Mesenchymal stem cell (in vitro differentiated cells and primary cell): ENCODE measurements around the gene CEACAM3.

Experiments
- DNase-seq: peaks from one replicate; pipeline ENCODE4 v3.0.0-alpha.2; 2013
- H2AFZ ChIP-seq: one replicate; pipeline ENCODE4 v1.6.1; 2013; ENCODE audit warnings: low read depth, mild to moderate bottlenecking, control low read depth, inconsistent platforms, low read length, moderate library complexity
- H2AK5ac ChIP-seq: 2 replicates; pipeline ENCODE4 v1.6.1; 2013; ENCODE audit warnings: low read length, moderate library complexity, mild to moderate bottlenecking, inconsistent platforms; ENCODE audit not compliant: severe bottlenecking
- H2BK120ac ChIP-seq: one replicate; pipeline ENCODE4 v1.6.1; 2013; ENCODE audit warnings: low read depth, mild to moderate bottlenecking, inconsistent platforms, low read length, moderate library complexity
- H2BK12ac ChIP-seq, 2 experiments: one replicate each; pipeline ENCODE4 v1.6.1; 2013; ENCODE audit warnings: inconsistent platforms in 2 of 2, low read length in 2 of 2, mild to moderate bottlenecking in 2 of 2, moderate library complexity in 2 of 2, control low read depth in 1 of 2
- H2BK15ac ChIP-seq: one replicate; pipeline ENCODE4 v1.6.1; 2013; ENCODE audit warnings: mild to moderate bottlenecking, low read depth, inconsistent platforms; ENCODE audit not compliant: poor library complexity, severe bottlenecking
- H2BK5ac ChIP-seq: 2 replicates; pipeline ENCODE4 v1.6.1; 2013; ENCODE audit warnings: low read depth, mild to moderate bottlenecking, low read length, control low read depth, inconsistent platforms; ENCODE audit not compliant: poor library complexity, severe bottlenecking
- H3K14ac ChIP-seq, 2 experiments: one replicate each; pipeline ENCODE4 v1.6.1; 2013; ENCODE audit warnings: inconsistent platforms in 2 of 2, low read length in 2 of 2, control low read depth in 1 of 2, mild to moderate bottlenecking in 1 of 2, moderate library complexity in 1 of 2
- H3K18ac ChIP-seq, 2 experiments: one replicate each; pipeline ENCODE4 v1.6.1; 2013; ENCODE audit warnings: inconsistent platforms in 2 of 2, low read length in 2 of 2, control low read depth in 1 of 2, low read depth in 1 of 2, mild to moderate bottlenecking in 1 of 2
- H3K23ac ChIP-seq, 2 experiments: one replicate each; pipeline ENCODE4 v1.6.1; 2013; ENCODE audit warnings: inconsistent platforms in 2 of 2, low read length in 2 of 2, mild to moderate bottlenecking in 2 of 2, moderate library complexity in 2 of 2, control low read depth in 1 of 2
- H3K27ac ChIP-seq: 2 replicates; pipeline ENCODE4 v1.5.1; 2013; ENCODE audit warnings: mild to moderate bottlenecking, moderate library complexity, low read length, control low read depth, inconsistent platforms; ENCODE audit not compliant: poor library complexity, severe bottlenecking
- H3K27me3 ChIP-seq, 2 experiments: 2 replicates each; pipeline versions ENCODE4 v1.6.1 to v1.7.0; 2013; ENCODE audit warnings: low read length in 2 of 2, mild to moderate bottlenecking in 2 of 2, moderate library complexity in 2 of 2, control low read depth in 1 of 2, inconsistent platforms in 1 of 2; ENCODE audit not compliant: control insufficient read depth in 1 of 2, insufficient read depth in 1 of 2
- H3K36me3 ChIP-seq, 2 experiments: 2 replicates each; pipeline versions ENCODE4 v1.6.1 to v1.7.0; 2013; ENCODE audit warnings: low read length in 2 of 2, control low read depth in 1 of 2, inconsistent platforms in 1 of 2, low read depth in 1 of 2, mild to moderate bottlenecking in 1 of 2; ENCODE audit not compliant: insufficient read depth in 2 of 2, control insufficient read depth in 1 of 2
- H3K4ac ChIP-seq, 2 experiments: one replicate each; pipeline ENCODE4 v1.6.1; 2013; ENCODE audit warnings: inconsistent platforms in 2 of 2, low read length in 2 of 2, mild to moderate bottlenecking in 2 of 2, moderate library complexity in 2 of 2, control low read depth in 1 of 2, low read depth in 1 of 2
- H3K4me1 ChIP-seq: 2 replicates; pipeline ENCODE4 v1.6.1; 2013; ENCODE audit warnings: low read depth, low read length, control low read depth; ENCODE audit not compliant: control insufficient read depth, insufficient read depth
- H3K4me2 ChIP-seq: 2 replicates; pipeline ENCODE4 v1.6.1; 2013; ENCODE audit warnings: low read length, mild to moderate bottlenecking, inconsistent platforms; ENCODE audit not compliant: poor library complexity, severe bottlenecking
- H3K4me3 ChIP-seq, 2 experiments: 2 replicates each; pipeline versions ENCODE4 v1.5.1 to v1.7.0; 2013; ENCODE audit warnings: low read length in 2 of 2, mild to moderate bottlenecking in 2 of 2, control low read depth in 1 of 2, low read depth in 1 of 2; ENCODE audit not compliant: insufficient read depth in 1 of 2
- H3K79me1 ChIP-seq: replicated peaks from 2 replicates; pipeline ENCODE4 v1.6.1; 2013; ENCODE audit warnings: mild to moderate bottlenecking, control low read depth, low read length, inconsistent platforms; ENCODE audit not compliant: poor library complexity, severe bottlenecking
- H3K9ac ChIP-seq: 2 replicates; pipeline ENCODE4 v1.7.0; 2013; ENCODE audit warnings: mild to moderate bottlenecking, low read length, moderate library complexity
- H3K9me3 ChIP-seq: 2 replicates; pipeline ENCODE4 v1.7.0; 2013; ENCODE audit warnings: mild to moderate bottlenecking, low read length; ENCODE audit not compliant: control insufficient read depth
- H4K8ac ChIP-seq: one replicate; pipeline ENCODE4 v1.6.1; 2013; ENCODE audit warnings: inconsistent platforms, mild to moderate bottlenecking, low read length, moderate library complexity
- H4K91ac ChIP-seq: one replicate; pipeline ENCODE4 v1.6.1; 2013; ENCODE audit warnings: mild to moderate bottlenecking, low read length, inconsistent platforms
- WGBS: methylation state at CpG from one replicate; pipeline ENCODE4 v1.1.7; 2013; ENCODE audit warnings: mixed read lengths; 5-methylcytosine and 5-hydroxymethylcytosine counted together

The CEACAM3 gene

DNA sequence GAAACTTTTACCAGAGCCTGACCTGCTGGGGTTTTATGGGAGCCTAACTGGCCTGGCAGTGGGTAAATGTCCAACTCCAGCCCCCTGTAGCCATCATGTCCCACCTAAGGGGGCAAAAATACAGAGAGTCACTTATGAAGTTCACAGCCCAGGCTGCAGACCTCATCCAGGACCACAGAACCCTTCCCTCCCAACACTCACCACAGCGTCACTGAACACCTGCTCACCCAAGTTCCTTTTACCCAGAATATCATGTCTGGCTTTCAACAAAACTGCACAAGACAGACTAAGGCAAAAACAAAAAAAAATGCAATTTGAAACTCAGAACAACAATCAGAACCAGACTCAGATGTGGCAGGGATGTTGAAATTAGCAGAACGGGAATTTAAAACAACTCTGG lies 6.4 kb downstream of the CEACAM3 start:
- WGBS = 79% methylated on average over 2 of the region's 2 CpGs
- Histone ChIP-seq H3K4ac (no peak overlapping the region), H3K4me3 (no peak overlapping the region), H3K4me2 (no peak overlapping the region), H3K23ac (no peak overlapping the region), H3K18ac (no peak overlapping the region), H2BK5ac (no peak overlapping the region), H2BK12ac (no peak overlapping the region), H2BK15ac (no peak overlapping the region), H3K27me3 (peaks cover 20 to 22% of the 10 kb centered on the region in 2 experiments), H3K9ac (no peak overlapping the region), H2BK120ac (no peak overlapping the region), H3K9me3 (no peaks in the 10 kb centered on the region), H3K79me1 (no peaks in the 10 kb centered on the region), H4K8ac (no peak overlapping the region), H2AFZ (no peak overlapping the region), H2AK5ac (no peak overlapping the region), H3K36me3 (no peaks in the 10 kb centered on the region), H3K4me1 (no peaks in the 10 kb centered on the region), H3K14ac (no peak overlapping the region), H4K91ac (no peak overlapping the region), H3K27ac (no peak overlapping the region)
- no peak for DNase-seq

DNA sequence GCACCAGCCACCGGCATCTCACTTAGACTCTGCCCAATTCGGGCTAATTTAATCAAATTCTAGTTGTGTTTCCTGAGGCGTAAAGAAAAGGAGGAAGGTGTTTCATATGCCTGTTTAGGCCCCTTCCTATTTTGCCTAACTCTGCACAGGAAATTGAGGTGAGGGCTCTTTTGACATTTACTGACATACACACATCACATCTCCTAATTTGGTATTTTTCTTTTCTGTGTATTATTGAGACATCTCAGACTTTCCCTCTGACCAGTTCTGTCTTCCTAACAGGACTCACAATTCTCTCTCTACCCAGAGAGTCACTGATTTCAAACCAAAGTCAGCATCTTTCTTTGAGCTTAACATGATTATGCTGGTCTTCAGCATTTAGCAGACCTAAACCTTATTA lies 7.9 kb downstream of the CEACAM3 start:
- WGBS = 80% methylated on average over 1 of the region's 3 CpGs
- Histone ChIP-seq H3K14ac (no peak overlapping the region), H3K79me1 (no peaks in the 10 kb centered on the region)

DNA sequence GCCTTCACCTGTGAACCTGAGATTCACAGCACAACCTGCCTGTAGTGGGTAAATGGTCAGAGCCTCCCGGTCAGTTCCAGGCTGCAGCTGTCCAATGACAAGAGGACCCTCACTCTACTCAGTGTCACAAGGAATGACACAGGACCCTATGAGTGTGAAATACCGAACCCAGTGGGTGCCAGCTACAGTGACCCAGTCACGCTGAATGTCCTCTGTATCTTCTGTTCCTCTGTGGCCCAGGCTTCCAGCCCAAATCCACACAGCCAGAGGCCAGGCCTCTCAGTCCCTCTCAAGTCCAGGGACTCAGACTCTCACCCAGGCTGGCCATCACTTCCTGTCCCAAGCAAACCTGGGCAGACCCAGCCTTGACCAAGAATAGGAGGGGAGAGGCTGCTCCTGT lies 10.8 kb downstream of the CEACAM3 start:
- WGBS = 69% methylated on average over 3 of the region's 3 CpGs

More for the DNA sequence above, 7.9 kb downstream of the CEACAM3 start:
- Histone ChIP-seq H3K4me1 (no peaks in the 10 kb centered on the region), H2BK120ac (no peak overlapping the region), H2BK5ac (no peak overlapping the region), H2AK5ac (no peak overlapping the region), H3K23ac (no peak overlapping the region), H2AFZ (no peak overlapping the region), H3K4me2 (no peak overlapping the region), H3K27ac (no peak overlapping the region), H3K4me3 (no peak overlapping the region), H4K91ac (no peak overlapping the region), H3K9ac (no peak overlapping the region), H3K4ac (no peak overlapping the region), H2BK12ac (no peak overlapping the region), H3K9me3 (no peaks in the 10 kb centered on the region), H2BK15ac (no peak overlapping the region), H3K18ac (no peak overlapping the region), H3K27me3 (peaks cover 20% of the 10 kb centered on the region in 2 experiments), H3K36me3 (no peaks in the 10 kb centered on the region), H4K8ac (no peak overlapping the region)
- DNase-seq = no peak

DNA sequence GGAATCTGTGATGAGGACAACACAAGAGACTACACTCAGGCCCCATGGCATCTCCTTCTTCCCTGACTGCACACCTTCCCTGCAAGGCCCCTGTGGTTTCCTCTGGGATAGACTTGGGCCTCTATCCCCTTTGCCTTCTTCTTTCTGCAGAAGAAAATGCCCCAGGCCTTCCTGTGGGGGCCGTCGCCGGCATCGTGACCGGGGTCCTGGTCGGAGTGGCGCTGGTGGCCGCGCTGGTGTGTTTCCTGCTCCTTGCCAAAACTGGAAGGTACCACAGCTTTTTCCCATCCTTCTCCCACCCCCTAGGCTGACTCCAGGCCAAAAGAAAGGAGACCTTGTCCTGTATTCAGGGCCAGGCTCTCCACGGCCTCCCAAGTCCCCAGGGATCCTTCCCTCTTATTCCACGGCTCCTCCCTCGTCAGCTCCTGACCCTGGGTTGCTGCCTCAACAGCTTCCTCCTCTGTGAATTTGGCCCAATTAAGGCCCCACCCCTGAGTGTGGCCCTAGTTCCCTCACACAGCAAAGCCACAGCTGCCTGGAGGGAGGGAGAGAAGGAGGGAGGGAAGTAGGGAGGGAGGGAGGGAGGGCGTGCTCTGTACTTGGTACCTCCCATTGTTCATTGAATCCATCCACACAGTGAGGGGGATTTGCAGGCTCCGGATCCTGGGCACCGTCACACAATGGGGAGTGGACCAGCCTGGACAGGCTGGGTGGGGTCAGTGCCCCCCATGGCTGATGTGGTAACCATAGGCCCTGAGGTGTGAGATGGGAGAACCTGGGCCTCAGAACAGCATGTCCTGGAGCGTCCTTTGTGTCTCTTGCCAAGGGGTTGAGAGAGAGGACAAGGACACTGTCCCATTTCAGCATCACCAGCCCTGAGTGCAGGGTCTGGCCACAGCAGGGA lies 12.5 kb downstream of the CEACAM3 start:
- Histone ChIP-seq H3K27ac (no peak overlapping the region), H3K4me2 (no peak overlapping the region), H3K23ac (no peak overlapping the region), H3K9ac (no peak overlapping the region), H3K4ac (no peak overlapping the region), H3K36me3 (no peaks in the 10 kb centered on the region), H2BK5ac (no peak overlapping the region), H2BK15ac (no peak overlapping the region), H4K91ac (no peak overlapping the region), H3K18ac (no peak overlapping the region), H3K4me3 (no peak overlapping the region), H4K8ac (no peak overlapping the region), H3K79me1 (no peaks in the 10 kb centered on the region), H3K9me3 (no peaks in the 10 kb centered on the region), H2BK120ac (no peak overlapping the region), H3K14ac (no peak overlapping the region), H2AK5ac (no peak overlapping the region), H2AFZ (no peak overlapping the region), H2BK12ac (no peak overlapping the region), H3K27me3 (peaks cover 3 to 25% of the 10 kb centered on the region in 2 experiments), H3K4me1 (no peaks in the 10 kb centered on the region)
- DNase-seq = no peak
- 76% methylated on average over 13 of the region's 16 CpGs for WGBS

More for the DNA sequence above, 10.8 kb downstream of the CEACAM3 start:
- Histone ChIP-seq H3K27ac (no peak overlapping the region), H2BK15ac (no peak overlapping the region), H4K8ac (no peak overlapping the region), H3K4me2 (no peak overlapping the region), H3K9me3 (no peaks in the 10 kb centered on the region), H3K14ac (no peak overlapping the region), H3K27me3 (peaks cover 11 to 20% of the 10 kb centered on the region in 2 experiments), H2BK120ac (no peak overlapping the region), H3K23ac (no peak overlapping the region), H3K9ac (no peak overlapping the region), H3K4me3 (no peak overlapping the region), H4K91ac (no peak overlapping the region), H3K36me3 (no peaks in the 10 kb centered on the region), H3K4ac (no peak overlapping the region), H3K4me1 (no peaks in the 10 kb centered on the region), H2BK5ac (no peak overlapping the region), H3K79me1 (no peaks in the 10 kb centered on the region), H2AFZ (no peak overlapping the region), H2BK12ac (no peak overlapping the region), H2AK5ac (no peak overlapping the region), H3K18ac (no peak overlapping the region)
- no peak for DNase-seq
